NOMO-1 (cell line): ENCODE data around the gene FDX2.

Source experiments
- DNase-seq, 2 experiments: peaks; one replicate each; lab custom pipeline; 2025; ENCODE audit not compliant: unreplicated experiment in 2 of 2; lab: John Stamatoyannopoulos, UW

The FDX2 gene

GRCh38 chr19:10306327-10306726, 9.5 kb downstream of the FDX2 start:
- no peak for DNase-seq

- peak; percentile 25 to 59 for DNase-seq
These were observed 10.5 kb downstream of the FDX2 start for GRCh38 chr19:10305139-10305806.

GRCh38 chr19:10299545-10300458, 16.0 kb downstream of the FDX2 start:
- peak in 1 of 2 experiments; percentile 45 for DNase-seq

GRCh38 chr19:10295847-10296591, 19.8 kb downstream of the FDX2 start:
- no peak for DNase-seq

- DNase-seq, result peak; percentile 51 to 54
These were observed 20.4 kb downstream of the FDX2 start for GRCh38 chr19:10295305-10295846.

- DNase-seq, result no peak
These were observed 21.5 kb downstream of the FDX2 start for GRCh38 chr19:10294368-10294697.

GRCh38 chr19:10293637-10294367, 22.0 kb downstream of the FDX2 start:
- no peak for DNase-seq

- no peak for DNase-seq
These were observed 22.8 kb downstream of the FDX2 start for GRCh38 chr19:10292789-10293636.

- peak; percentile 39 to 58 for DNase-seq
These were observed 23.5 kb downstream of the FDX2 start for GRCh38 chr19:10292206-10292788.

GRCh38 chr19:10291554-10292205, 24.1 kb downstream of the FDX2 start:
- DNase-seq, result no peak

- DNase-seq, result peak in 1 of 2 experiments; percentile 33
These were observed 24.8 kb downstream of the FDX2 start for GRCh38 chr19:10290876-10291553.

GRCh38 chr19:10290357-10290875, 25.4 kb downstream of the FDX2 start:
- DNase-seq, result no peak

GRCh38 chr19:10289836-10290356, 25.9 kb downstream of the FDX2 start, which contains the start of gene ICAM5:
TSS of gene ICAM5 (plus strand) at chr19:10289952. CDS start at chr19:10290044, 92 bp downstream.
- no peak for DNase-seq

GRCh38 chr19:10289167-10289835, 26.5 kb downstream of the FDX2 start:
- peak in 1 of 2 experiments; percentile 23 for DNase-seq

- no peak for DNase-seq
These were observed 27.1 kb downstream of the FDX2 start for GRCh38 chr19:10288662-10289166.

- DNase-seq, result peak; percentile 67 to 76
These were observed 28.7 kb downstream of the FDX2 start, which contains the start of gene ICAM4 for GRCh38 chr19:10286803-10287737. TSS of gene ICAM4 (plus strand) at chr19:10286955. CDS start at chr19:10287013, 58 bp downstream.
